Measurements from ENCODE around the gene ROR2.

ROR2 gene

DNA sequence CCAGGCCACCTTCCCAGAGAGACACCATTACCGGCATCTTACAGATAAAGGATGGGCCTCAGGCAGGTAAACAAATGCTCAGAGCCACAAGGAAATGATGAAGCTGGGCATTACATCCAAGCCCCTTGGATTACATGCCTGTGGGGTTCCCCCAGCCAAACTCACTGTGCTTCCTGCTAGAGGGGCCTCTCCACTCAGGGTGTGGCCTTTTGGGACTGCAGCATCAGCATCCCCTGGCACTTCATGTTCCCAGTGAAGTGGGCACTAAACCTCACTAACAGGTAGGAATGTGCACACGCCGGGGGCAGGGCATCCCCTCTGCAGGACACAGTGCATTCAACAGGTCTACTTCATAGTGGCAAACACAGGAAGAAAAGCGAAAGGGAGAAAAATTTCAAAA lies 125.9 kb downstream of the ROR2 start:
- no peak for TF ChIP-seq ZFX (IDR thresholded peaks at IDR 0.05; ENCODE audit: borderline replicate concordance)
- TF ChIP-seq, protein P1, sequence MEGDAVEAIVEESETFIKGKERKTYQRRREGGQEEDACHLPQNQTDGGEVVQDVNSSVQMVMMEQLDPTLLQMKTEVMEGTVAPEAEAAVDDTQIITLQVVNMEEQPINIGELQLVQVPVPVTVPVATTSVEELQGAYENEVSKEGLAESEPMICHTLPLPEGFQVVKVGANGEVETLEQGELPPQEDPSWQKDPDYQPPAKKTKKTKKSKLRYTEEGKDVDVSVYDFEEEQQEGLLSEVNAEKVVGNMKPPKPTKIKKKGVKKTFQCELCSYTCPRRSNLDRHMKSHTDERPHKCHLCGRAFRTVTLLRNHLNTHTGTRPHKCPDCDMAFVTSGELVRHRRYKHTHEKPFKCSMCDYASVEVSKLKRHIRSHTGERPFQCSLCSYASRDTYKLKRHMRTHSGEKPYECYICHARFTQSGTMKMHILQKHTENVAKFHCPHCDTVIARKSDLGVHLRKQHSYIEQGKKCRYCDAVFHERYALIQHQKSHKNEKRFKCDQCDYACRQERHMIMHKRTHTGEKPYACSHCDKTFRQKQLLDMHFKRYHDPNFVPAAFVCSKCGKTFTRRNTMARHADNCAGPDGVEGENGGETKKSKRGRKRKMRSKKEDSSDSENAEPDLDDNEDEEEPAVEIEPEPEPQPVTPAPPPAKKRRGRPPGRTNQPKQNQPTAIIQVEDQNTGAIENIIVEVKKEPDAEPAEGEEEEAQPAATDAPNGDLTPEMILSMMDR (IDR thresholded peaks at IDR 0.05), result no peak
- H3K27ac ChIP-seq, result no peak overlapping the region

GRCh38 chr9:91820949-91821880 lies 128.8 kb downstream of the ROR2 start:
- no peak for TF ChIP-seq ZFX (IDR thresholded peaks at IDR 0.05; ENCODE audit: borderline replicate concordance)
- TF ChIP-seq, protein P1 (IDR thresholded peaks at IDR 0.05), result no peak
- H3K27ac ChIP-seq, result no peak overlapping the region

DNA sequence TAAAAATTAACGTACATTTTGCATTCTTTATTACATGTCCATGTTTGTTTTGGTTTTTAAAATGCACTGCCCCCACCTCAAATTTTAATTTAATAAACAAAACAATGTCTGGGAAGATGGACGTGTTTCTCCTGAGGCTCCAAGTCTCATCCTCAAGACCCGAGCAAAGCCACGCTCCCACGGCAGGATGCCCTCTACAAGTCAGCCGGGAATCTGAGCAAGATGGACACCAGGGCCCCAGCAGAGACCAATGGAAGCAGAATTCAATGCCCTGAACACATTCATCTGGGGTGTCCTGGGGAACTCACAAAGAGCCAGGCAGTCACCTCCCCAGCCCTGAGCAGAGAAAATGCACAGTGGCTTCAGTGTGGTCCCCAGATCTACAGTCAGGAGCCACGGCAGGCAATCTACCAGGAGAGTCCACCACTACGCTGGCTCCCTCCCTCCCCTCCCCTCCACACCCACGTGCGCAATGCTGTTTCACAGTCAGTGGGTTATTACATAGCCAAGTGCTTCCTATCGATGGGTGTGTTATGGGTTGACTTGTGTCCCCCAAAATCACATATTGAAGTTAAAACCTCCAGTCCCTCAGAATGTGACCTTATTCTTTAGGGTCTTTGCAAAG lies 129.8 kb downstream of the ROR2 start:
- H3K27ac ChIP-seq, result no peak overlapping the region
- no peak for TF ChIP-seq ZFX (IDR thresholded peaks at IDR 0.05; ENCODE audit: borderline replicate concordance)
- TF ChIP-seq, protein P1 (IDR thresholded peaks at IDR 0.05), result no peak

- TF ChIP-seq, protein P1 (IDR thresholded peaks at IDR 0.05), result no peak
- TF ChIP-seq ZFX (IDR thresholded peaks at IDR 0.05; ENCODE audit: borderline replicate concordance), result no peak
- no peak overlapping the region for H3K27ac ChIP-seq
Measured at GRCh38 chr9:91818647-91819403, 131.2 kb downstream of the ROR2 start.

DNA sequence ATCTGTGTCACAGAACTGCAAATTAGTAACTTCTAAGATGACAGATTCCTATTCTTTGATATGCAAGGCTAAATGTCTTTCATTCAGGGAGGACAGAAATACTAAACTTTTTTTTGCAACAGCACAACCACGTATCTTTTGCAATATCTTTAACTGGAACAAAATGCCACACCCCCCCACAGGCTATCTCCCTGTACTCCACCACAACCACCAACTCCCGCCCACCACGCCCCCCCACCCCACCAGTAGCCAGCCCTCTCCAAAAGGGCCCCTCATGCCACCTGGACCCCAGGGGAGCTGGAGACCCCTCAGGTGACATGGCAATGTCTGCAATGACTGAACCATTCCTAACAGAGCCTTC lies 131.8 kb downstream of the ROR2 start:
- H3K27ac ChIP-seq, result no peak overlapping the region
- no peak for TF ChIP-seq ZFX (IDR thresholded peaks at IDR 0.05; ENCODE audit: borderline replicate concordance)
- TF ChIP-seq, protein P1 (IDR thresholded peaks at IDR 0.05), result no peak

DNA sequence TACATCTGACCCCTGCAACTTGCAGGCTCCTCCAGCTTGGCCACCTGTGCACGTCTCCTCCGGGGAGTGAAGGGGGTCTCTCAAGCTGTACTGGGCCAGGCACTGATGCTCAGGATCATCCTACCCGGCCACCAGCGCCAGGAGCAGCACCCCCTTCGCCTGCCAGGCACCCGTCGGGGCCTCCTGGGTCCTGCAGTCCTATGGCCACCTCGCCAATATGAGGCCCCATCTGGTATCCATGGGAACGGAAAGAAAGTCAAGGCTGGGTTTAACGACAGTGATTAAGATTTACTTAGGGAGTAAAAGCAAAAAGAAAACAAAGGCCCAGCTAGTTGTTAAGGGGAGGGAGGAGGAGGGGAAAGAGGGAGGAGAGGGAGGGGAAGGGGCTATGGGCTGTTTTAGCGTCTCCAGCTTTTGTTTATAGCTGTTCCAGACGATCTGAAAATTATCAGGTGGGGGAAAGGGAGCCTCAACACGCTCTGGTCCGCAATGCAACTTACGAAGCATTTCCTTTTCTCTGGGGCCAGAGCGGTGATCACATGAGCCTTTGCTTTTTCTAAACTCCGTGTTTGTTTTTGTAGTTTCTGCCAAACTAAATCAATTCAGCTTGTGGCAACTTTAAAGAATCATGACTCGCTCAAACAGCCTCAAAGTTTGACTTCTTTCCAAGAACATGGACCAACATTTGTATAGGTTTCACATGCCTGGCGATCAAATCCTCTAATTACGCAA lies 132.4 kb downstream of the ROR2 start:
- H3K27ac ChIP-seq, result no peak overlapping the region
- TF ChIP-seq, protein P1 (IDR thresholded peaks at IDR 0.05), result no peak
- TF ChIP-seq ZFX (IDR thresholded peaks at IDR 0.05; ENCODE audit: borderline replicate concordance), result no peak

Data from 22Rv1 (cell line).